HTR-8/SVneo (cell line): Measurements from ENCODE around the gene ANKFN1.

Experiments
- DNase-seq: peaks from one replicate; pipeline ENCODE4 v3.0.0; 2011; ENCODE audit warnings: low spot score, mixed read lengths; ENCODE audit not compliant: insufficient read length
- FAIRE-seq: peaks from 2 replicates; lab custom pipeline; 2011; peaks lifted over from hg19 to GRCh38; lab: Jason Lieb, UNC

The ANKFN1 gene, protein sequence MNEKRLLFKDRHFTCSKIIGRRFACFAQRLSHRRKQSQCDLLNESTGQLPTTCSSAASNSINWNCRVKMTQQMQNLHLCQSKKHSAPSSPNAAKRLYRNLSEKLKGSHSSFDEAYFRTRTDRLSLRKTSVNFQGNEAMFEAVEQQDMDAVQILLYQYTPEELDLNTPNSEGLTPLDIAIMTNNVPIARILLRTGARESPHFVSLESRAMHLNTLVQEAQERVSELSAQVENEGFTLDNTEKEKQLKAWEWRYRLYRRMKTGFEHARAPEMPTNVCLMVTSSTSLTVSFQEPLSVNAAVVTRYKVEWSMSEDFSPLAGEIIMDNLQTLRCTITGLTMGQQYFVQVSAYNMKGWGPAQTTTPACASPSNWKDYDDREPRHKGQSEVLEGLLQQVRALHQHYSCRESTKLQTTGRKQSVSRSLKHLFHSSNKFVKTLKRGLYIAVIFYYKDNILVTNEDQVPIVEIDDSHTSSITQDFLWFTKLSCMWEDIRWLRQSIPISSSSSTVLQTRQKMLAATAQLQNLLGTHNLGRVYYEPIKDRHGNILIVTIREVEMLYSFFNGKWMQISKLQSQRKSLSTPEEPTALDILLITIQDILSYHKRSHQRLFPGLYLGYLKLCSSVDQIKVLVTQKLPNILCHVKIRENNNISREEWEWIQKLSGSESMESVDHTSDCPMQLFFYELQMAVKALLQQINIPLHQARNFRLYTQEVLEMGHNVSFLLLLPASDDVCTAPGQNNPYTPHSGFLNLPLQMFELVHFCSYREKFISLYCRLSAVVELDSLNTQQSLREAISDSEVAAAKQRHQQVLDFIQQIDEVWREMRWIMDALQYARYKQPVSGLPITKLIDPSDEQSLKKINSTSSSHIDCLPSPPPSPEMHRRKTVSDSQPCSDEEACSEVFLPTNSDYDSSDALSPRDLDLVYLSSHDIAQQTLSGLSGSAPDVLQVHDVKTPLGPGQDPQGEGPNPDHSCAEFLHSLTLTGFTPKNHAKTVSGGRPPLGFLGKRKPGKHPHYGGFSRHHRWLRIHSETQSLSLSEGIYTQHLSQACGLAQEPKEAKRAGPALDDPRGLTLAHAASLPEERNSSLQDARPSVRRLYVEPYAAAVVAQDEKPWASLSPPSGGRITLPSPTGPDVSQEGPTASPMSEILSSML

DNA sequence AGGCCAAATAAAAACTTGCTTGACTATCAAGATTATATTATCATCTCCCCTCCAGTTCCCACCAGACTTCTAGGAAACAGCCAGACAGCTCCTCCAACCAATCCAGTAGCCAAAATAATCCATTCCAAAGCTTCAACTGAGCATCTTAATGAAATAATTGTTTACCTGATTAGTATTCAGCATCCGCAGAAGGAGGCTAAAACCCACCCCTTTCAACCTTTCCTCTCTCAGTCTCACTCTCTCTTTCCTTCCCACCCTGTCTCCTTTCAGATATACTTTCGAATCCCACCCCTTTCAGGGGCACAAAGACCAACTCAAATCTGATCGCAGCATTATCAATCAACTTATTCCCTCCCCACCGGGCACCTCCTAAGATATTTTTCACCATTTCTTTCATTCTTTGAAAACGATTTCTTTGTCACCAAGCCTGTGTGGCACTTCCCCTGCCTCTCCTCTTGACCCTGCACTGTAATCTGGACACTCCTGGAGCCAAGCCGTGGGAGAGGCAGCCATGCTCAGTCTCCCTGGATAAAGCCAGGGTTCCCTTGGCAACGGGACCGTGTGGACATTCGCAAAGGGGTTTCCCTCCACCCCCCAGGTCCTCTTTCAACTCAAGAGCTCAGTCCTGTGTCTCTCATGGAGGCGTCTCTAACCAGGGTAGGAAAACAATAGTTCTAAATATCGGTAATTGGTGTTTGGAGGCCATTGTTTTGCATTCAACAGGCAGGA, at the start of gene ANKFN1:
TSS of gene ANKFN1 (plus strand) at position 602 of the 729 bp plus-strand sequence. CDS start 59,193 bp downstream, outside the sequence.
- DNase-seq (no peak), FAIRE-seq (no peak)

DNA sequence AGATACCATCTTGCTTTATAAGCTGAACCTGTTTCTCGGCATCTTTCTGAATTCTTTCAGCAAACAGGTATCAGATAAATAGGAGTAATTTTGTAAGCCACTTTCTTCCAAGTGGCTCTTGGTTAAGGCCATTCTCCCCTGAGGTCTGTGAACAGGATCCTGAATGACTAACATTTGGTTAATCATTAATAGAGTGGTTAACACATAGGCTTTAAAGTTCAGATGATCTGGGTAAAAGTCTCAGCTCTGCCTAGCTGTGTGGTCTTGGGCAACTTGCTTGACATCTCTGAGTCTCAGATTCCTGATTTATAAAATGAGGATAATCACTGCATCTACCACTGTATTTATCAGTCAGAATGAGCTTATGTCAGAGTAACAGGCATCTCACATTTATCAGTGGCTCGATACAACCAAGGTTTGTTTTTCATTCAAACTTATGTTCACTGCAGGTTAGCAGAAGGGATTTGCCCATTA, 44.4 kb upstream of the ANKFN1 start:
- no peak for FAIRE-seq

DNA sequence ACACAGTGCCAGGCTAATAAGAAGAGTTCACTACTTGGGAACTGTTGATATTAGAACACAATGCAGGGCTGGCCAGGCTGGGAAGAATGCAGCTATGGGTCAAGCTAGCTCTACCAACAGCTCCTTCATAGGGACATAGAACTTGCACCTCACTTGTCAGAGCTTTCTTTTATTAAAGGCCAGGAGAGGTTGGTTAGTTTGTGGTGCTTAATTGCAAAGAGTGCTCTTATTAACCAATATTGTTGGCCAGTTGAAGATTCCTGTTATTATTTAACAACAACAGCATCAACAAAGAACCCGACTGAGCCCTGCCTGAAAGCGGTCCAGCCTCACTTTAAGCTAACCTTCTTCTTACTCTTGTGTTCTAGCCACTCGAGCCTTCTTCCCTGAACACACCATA, 43.4 kb upstream of the ANKFN1 start:
- DNase-seq (no peak), FAIRE-seq (no peak)

More for the DNA sequence above, 44.4 kb upstream of the ANKFN1 start:
- no peak for DNase-seq

DNA sequence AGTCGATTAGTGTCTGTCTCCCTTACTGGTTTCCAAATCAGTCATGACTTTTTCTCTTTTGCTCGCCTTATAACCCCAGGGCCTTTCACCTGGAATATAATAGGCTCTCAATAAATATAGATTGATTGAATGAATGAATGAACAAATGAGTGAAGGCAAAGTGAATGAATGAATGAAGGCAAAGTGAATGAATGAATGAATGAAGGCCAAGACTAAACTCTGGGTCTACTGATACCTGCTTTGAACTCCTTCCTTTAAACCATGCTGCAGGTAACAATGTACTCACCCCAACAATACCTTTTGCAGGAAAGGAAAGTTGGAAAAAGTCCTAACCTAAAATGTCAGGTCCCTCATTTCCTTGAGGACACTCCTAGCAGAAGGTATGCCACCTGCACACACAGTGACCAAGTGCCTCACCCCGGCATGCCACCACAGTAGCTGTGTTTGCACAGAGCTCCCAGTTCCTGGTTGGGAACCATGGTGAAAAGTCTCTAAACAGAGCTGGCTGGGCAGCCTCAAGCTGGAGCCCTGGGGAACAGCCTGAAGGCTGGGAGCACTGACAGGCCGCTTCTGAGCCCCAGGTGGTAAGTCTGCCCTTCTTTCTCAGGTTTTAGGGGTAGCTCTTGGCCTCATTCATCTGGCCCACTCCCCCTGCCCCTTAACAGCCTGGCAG, 42.7 kb upstream of the ANKFN1 start:
- FAIRE-seq (no peak), DNase-seq (no peak)

DNA sequence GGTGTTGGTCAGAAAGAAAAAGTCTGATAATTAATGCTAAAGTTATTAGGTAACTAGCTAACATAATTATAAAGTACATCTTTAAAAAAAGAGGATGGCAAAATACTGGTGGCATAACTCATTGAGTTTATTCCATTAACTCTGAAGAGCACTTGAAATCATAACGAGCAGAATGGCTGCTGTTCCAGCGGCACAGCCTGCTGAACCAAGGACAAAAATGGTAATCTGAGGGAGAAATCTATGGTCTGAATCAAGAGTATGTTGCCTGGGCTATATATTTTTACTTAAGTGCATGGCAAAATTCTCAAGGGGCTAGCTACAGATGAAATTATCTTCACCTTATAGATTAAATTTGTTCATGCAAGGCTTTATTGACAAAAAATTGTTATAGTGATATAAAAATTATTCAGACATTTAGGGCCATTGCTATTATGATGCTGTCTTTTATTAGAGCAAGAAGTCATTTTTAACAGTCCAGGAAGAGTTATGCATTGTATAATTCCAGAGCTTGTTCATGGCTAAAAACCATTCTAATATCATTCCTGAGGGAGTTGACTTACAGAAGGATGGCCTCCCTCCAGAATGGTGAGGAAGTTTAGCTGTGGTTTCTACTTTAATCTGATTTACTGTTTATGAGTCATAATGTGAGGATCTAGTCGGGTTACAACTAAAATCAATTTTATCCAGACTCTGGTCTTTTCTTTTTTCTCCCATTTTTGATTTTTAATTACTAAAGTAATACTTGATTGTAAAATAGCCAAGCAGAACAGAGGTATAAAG, 41.4 kb upstream of the ANKFN1 start:
- FAIRE-seq: no peak
- peak; percentile 27 for DNase-seq

DNA sequence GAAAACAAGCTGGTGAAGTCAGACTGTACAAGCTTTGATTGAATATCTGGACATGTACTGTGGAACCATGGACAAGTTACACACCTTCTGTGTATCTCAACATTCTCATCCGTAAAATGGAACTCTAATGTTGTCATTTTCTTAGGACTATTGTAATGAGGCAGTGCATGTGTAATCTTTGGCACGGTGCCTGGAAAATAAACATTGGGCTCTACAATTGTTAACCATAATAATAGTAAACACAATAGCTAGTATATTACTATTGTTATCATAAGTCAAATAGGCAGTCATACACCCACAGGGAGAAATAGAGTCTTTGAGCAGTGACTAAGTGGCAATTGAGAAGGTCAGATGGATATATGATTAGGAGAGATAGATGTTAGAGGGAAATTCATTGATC, 39.8 kb upstream of the ANKFN1 start:
- DNase-seq (no peak), FAIRE-seq (no peak)

DNA sequence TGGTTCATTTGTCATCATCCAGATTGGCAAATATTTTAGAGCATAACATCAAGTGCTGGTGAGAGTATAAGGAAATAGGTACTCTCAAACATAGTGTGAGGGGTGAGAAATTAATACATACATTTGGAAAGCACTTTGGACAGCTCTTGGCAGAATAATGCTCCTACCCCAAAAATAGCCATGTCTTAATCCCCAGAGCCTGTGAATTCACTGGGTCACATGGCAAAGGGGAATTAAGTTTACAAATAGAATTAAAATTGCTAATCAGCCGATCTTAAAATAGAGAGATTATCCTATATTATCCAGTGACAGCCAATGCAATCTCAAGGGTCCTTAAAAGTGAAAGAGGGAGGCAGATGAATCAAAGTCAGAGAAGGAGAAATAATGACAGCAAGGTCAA, 38.8 kb upstream of the ANKFN1 start:
- no peak for DNase-seq
- FAIRE-seq: no peak

DNA sequence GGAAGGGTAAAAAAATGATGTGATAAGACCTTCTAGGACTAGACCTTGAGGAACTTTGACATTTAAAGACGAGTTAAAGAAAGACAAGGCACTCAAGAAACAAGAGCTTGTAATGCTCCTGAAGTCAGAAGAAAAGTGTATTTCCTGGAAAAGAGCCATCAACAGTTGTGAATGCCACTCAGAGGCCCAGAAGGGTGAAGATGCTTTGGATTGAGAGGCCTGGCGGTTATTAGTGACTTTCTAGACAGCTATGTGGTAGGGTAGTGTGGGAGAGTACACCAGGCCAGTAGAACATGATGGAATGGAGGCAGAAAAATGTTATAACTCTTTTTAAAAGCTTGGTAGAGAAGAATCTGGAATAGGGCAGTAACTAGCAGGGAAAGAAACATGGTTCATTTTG, 34.1 kb upstream of the ANKFN1 start:
- FAIRE-seq (no peak), DNase-seq (no peak)

DNA sequence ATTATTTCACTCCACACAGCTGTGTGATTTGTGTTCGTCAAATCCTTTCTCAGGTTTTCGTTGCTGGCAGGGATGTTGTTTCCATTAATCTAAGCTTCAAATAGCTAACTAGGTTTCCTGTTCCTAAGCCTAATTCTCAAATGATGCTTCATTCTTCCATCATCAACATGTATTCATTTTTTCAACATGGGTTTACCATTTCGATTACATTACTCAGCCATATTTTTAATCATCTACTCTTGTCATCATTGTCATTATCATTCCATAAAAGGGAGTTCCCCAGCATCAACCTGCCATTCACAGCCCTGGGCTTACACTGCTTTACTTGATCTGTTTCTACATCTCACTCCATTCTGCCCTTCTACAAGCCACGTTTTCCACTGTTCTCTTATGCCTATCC, 33.3 kb upstream of the ANKFN1 start:
- DNase-seq: no peak
- peak; percentile 28 for FAIRE-seq

DNA sequence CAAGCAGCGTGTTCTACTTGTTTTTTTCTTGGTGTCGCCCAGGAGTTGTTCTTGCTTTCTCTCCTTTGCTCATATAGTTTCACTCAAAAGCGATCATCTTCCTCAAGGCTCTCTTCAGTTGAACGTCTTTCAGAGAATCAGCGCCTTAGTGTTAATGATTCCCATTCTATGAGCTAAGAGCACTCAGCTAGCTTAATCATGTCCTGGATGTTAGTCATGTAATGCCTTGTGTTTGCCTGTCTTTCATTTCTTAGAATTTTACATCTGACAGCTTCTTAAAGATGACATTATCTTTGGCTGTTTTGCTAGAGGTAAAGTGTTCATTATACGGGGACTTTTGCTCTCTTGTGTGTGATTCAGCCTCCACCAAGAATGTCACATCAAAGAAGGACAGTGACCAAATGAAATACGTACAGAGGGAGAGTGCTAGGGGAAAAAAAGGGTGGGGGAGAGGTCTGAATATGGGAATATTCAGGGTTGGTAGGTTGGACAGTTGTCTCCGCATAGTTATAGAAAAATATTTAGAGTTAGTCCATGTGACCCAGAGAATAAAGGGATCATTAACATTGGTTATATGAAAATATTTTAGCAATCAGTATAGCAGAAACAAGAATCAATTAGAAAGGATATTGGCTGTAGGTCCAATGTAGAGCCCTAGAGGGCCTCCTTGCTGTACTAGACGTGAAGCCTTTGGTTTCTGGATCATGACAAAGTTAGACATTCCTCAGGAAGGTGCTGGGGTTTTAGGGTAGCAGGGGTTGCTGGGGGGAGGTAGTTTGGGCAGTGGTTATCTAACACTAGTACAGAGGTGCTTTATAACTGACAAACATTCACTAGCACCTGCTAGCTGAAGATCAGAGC, 31.9 kb upstream of the ANKFN1 start:
- DNase-seq: no peak
- peak; percentile 33 for FAIRE-seq

DNA sequence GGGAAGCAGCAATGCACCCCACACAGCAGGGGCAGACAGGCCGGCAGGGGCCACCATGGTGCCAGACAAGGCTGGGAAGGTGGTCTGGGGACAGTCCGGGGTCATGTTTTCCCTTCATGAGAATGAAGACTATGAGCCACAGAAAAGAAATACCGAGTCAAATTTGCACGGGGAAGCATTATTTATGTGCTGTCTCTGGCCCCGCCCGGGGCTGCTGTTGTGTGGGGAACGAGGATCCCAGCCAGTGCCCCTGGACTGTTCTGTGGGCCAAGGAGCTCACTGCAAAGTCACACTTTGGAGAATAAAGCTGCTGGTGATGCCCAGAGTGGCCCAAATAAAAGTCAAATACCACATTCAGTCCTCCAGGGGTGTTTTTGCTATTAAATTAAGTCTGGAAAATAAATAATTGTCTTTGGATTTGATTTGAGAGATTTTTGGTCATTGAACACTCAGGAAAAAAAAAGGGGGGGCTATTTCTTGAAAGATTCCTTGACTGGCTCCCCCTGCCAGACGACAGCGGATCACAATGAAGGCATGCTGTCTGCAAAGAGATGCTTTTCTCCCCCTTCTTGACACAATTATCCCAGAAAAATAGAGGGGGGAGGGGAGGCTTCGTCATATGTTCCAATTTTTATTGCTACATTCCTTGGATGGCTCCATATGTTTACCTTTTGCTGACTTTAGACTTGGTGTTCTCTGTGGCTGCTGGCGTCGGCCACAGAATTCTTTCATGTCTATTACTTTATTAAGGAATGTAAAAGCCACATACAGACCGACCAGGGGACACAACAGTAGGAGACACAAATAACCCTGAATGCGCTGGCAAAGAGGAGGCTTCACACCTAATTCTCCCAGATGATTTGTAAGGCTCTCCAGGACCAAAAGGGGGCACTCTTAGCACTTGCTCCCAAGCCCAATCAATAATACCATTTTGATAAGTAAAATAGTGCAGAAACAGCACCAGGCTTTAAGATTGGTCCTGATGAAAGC, 27.1 kb upstream of the ANKFN1 start:
- FAIRE-seq (no peak), DNase-seq (peak; percentile 37)

DNA sequence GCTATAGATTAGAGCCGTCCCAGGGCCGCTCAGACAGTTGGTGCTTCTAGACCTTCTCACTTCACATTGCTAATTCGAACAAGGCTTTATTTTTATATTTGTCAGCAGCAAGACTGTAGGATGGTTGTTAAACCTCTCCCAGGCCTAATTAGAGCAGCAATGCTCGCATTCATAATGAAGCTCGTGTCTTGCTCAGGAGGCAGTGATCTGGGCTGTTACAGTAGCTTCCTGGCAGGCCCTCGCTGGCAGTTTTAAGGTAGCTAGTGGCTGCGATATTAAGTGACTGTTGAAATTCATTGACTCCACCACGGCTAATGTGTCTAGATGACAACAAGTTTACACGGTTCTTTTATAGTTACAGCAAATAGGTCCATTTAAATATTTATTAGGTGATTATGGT, 23.2 kb upstream of the ANKFN1 start:
- DNase-seq (no peak), FAIRE-seq (no peak)

DNA sequence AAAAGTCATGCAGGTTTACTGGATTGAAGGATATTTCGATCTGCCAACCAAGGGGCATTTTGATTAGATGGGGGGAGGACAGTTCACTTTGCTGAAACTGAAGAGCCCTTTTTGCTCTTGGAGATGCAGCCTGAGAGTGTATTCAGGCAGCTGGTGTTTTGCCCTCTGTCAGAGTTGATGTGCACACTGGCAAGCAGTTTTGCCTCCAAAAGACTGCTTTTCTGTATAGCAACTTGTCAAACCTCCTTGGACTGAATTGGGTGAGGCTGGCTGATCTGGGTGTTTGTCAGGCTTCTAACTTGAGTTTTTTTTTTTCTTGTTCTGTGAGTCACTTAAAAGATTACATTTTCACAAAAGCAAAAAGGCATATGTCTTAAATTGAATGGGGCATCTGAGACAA, 22.6 kb upstream of the ANKFN1 start:
- no peak for DNase-seq
- no peak for FAIRE-seq

DNA sequence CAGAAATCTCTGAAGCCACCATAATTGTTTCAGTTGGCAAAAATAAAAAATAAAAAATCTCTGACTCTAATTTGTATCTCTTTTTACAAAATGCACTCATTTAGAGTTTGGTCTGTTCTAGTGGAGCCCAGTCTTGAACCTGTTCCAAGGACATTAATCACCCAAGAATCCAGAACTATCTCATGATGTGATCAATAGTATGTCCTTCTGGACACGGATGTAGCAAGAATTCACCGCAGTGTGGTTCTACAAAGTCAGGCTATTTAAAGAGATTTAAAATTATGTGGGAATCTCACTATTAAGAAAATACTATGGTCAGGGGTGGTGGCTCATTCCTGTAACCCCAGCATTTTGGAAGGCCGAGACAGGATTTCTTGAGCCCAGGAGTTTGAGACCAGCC, 21.8 kb upstream of the ANKFN1 start:
- DNase-seq: no peak
- FAIRE-seq: no peak

DNA sequence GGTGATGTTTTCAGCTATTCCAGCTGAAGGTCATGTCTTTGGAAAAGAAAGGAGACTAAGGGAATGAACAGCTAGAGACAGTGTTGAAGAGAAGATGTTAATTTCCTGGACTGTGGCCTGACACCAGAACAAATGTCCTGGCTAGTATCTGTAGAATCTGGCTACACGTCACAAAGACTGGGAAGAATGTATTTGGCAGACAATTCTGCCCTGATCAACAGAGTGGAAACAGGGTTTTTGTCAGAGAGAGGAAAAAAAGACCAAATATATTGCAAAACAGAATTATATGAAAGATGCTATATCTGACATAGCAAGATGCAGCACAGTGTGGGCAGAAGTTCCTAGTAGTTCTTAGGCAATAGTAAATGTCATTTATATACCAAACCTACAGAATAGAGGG, 17.0 kb upstream of the ANKFN1 start:
- no peak for FAIRE-seq
- no peak for DNase-seq

DNA sequence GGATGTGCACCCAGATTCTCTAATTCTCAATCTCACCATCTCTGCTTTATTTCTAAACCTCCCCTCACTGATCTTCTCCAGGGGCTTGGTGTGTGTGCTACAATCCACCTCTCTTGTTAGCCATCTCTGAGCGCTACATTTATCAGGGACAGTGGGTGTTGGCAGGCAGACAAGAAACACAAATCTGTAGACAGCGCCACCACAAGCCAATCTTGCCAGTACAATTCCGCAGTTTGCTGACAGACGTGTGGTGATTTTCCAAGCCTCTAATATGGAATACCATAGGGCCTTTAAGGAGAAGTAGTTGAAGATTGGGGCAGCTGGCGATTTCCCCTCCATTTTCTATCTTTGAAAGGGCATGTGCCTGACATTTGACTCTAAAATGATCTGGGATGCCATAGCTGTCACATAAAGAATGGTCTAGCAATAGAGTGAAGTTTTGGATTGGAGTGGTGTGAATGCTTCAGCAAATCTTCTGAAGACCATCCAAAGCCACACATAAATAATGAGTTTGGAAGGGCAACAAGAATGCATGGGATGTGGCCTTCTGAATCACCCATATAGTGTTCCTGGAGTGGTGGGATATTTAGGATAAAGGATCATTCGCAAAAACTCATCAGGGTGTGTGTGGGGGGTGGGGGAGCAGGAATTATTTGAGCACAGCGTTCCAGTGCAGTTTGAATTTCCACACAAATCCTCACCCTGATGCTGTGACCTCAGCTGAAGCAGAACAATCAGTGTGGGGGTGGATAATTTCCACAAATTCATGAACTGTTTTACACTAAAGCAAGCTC, 12.0 kb upstream of the ANKFN1 start:
- DNase-seq (no peak), FAIRE-seq (no peak)
